HG02938 (cell line): ENCODE results near the gene GLE1.

Experiments
- ATAC-seq: cut with Tn5 transposase; IDR thresholded peaks from one replicate; pipeline ENCODE4 v1.9.1; 2021; ENCODE audit warnings: mild to moderate bottlenecking, moderate library complexity; ENCODE audit not compliant: unreplicated experiment

Gene GLE1

DNA sequence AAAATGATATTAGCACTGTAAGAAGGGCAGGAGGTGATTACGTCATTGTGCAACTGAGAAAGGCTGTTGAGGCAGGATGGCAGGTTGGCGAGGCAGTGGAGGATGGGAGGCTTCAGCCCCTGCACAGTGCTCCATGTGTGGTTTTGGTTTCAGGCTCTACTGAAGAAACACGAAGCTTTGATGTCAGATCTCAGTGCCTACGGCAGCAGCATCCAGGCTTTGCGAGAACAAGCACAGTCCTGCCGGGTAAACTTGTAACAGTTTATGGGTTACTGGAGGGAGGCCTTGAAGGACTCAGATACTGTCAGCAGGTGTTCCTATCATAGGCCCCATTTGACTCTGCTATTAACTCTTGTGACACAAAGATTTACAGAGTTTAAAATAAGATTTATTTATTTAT, 82.9 kb downstream of the GLE1 start:
- ATAC-seq = no peak

DNA sequence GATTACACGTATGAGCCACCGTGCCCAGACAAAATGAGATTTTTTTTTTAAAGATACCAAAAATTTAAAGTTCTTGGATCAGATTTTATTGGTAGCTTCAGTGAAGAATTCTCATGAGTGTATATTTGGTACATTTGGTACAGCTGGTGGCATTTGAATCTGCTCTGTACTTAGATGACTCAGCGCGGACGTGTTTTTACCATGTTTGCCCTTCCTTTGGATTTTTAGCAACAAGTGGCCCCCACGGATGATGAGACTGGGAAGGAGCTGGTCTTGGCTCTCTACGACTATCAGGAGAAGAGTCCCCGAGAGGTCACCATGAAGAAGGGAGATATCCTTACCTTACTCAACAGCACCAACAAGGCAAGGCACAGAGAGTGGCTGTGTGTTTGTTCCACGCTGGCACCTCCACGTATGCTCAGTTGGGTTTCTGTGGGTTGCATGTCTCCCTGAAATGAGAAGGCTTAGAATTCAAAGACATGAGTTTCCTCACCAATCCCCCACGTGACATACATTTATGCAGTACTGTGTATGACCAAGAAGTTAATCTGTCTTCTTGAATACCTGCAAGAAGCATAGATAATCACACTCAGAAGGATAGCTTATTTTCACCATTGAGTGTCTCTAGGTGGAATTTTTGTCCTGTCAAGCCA, 84.2 kb downstream of the GLE1 start:
- ATAC-seq = no peak
